Right ventricle myocardium superior (tissue), 1 donor: Measurements from ENCODE around the gene KRTCAP2. TPM values are rescaled to one million over a fixed set of nuclear protein-coding genes. Genes with fewer than 3 reads are reported as not detected.
A peak's percentile ranks its signal among the peaks of the same experiment; 100 is the strongest.
"Not testable (repeated sequence)": the region's sequence is repeated elsewhere in the genome, so short reads cannot be mapped to it uniquely, and the experiment has no call there.

Experiments used
- ATAC-seq: fragments of 200-7000 bp; cut with Tn5 transposase; one replicate; pipeline ENCODE4 v1.9.1; 2020; ENCODE audit warnings: mild to moderate bottlenecking; ENCODE audit not compliant: poor library complexity
- DNase-seq: peaks from one replicate; pipeline ENCODE4 v3.0.0-alpha.2; 2020
- intact Hi-C: fragments of 100-400 bp; cut with DNase I; formaldehyde crosslinking; loops from one replicate; pipeline ENCODE4 v1.11.2; 2022
- total RNA-seq: library from RNA; stranded (reverse); fragmentation: NEBNext Ultra II Directional; extraction: Animal tissue kit (Norgen Biotek cat#: 25700); gene quantifications from one replicate; pipeline ENCODE4 v1.2.1, GENCODE V29; 2021
- donor health status: DM: no; HTN: yes; CAD: no; lungs with severe emphysema.

KRTCAP2 gene
- total RNA-seq, 1 donor from 2014 or later, result 121 TPM

DNA sequence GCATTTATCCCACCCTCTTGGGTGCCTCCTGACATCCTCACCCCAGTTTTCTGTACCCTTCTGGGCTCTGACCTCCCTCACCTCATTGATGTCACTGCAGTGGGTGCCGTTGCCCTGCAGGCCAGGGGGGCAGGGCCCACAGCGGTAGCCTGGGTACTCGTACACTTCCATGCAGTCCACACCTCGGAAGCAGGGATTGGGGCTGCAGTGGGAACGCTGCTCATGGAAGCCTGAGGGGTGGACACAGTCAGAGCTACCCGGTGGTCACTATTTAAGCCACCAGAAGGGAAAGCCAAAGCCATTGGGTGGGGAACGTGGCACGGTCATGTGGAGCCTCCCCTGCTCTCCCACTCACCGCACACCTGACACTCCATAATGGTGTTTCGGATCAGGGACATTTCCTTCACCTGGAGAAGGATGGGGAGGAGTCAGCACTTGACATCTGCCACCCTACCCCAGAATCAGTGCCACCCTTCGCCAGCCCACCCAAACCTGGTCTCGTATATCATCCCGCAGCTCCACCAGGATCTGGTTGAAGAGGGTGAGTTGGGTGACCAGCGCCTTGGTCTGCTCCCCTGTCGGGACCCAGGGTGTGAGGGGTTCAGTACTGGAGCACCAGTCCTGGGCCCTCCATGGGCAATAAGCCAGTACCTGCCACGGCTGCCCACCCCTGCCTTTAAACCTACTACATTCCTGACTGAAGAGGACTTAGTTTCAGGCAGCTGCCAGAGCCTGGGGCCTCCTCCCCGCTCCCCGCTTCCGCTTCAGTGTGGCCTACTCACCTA, 29.8 kb upstream of the KRTCAP2 start:
- DNase-seq, result peak; percentile 23
- ATAC-seq, result no peak
- intact Hi-C loops, result no loop called here

DNA sequence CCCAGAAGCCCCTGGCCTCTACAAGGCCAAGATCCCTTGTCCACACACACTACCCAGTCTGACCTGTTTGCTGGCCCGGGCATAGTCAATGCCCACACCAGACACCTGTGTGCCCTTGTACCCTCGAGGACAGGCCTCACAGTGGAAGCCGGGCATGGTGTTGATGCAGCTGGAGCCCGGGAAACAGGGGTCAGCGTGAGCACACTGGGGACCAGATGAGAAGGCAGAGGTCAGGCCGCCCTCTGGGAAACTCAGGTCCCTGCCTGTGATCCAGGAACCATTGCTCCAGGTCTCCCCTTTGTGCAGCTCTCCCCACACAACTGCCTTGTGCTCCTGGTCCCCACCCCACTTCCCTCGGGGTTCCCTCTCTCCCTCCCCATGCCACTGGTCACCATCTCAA, 29.1 kb upstream of the KRTCAP2 start:
- no peak for DNase-seq
- intact Hi-C loops, result no loop called here
- no peak for ATAC-seq

DNA sequence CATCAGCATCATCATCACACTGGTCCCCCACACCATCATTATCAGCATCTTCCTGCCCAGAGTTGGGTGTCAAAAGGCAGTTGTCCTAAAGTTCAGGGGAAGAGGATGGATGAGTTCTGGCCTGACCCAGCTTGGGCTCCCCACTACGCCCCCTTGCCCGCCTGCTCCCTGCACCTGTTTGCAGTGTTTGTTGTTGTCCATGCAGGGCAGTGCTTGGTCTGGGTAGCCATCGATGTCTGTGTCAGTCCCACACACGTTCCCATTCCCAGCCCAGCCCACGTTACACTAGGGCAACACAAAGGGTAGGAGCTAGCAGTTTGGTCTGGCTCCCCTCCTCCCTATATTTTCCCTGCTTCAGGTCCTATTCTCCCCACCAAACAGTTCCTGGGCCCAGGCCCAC, 27.8 kb upstream of the KRTCAP2 start:
- ATAC-seq, result no peak
- DNase-seq, result no peak
- intact Hi-C loops, result no loop called here

DNA sequence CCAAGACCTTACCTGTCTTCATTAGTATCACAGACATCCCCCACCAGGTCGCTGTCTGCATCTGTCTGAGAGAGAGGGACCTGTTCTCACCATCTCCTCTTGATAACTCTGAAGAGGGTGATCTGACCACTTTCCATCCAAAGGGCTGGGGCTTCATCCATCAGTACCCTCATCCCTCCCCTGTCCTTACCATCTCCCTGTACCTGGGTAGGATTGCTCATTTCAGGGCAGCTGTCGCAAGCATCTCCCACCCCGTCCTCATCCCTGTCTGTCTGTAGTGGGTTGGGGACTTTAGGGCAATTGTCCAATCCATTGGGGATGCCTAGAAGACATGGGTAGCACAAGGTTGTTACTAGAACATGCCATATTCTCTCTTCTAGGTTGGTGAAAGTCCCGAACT, 26.7 kb upstream of the KRTCAP2 start:
- DNase-seq (peak; percentile 26), ATAC-seq (no peak)
- intact Hi-C loops, result no loop called here

DNA sequence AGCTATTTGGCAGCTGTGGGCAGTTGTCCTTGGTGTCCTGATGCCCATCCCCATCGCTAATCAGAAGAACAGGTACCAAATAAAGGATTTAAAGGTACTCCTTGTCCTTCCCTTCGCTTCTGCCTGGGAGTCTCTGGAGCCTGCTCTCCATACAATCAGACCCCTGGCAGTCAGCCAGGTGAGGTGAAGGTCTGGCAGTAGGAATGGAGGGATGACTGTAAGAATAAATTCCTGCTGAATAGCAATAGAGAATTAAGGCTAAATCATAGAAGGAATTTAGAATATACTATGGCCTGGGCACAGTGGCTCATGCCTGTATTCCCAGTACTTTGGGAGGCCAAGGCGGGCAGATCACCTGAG, 25.4 kb upstream of the KRTCAP2 start:
- intact Hi-C loops, result no loop called here
- peak; percentile 31 for DNase-seq

DNA sequence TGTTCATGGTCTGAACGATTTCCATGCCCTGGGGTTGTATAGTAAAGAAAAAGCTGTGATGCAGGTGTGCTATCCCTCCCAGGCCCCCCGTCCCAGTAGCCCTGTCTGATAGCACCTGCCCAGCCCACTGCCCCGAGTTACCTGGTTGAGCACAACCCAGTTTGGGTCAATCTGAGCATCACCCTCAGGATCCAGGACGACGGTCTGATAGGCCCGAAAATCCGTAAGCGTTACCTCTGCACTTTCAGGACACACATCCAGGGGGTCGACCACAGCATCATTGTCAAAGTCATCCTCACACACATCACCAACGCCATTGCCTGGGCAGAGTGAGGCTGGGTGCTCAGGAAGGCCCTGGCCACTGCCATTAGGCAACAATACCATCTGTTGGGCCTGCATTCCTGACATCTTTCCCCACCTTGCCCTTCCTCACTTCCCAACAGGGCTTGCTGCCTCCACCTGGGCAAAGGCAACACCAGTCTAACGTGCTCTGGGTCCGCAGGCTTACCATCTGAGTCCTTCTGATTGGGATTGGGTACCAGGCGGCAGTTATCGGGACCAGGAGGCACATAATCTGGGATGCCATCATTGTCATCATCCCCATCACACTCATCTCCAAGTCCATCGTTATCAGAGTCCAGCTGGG, 24.9 kb upstream of the KRTCAP2 start:
- ATAC-seq (no peak), DNase-seq (peak; percentile 35)
- intact Hi-C loops, result no loop called here

More for the DNA sequence above, 25.4 kb upstream of the KRTCAP2 start:
- no peak for ATAC-seq

DNA sequence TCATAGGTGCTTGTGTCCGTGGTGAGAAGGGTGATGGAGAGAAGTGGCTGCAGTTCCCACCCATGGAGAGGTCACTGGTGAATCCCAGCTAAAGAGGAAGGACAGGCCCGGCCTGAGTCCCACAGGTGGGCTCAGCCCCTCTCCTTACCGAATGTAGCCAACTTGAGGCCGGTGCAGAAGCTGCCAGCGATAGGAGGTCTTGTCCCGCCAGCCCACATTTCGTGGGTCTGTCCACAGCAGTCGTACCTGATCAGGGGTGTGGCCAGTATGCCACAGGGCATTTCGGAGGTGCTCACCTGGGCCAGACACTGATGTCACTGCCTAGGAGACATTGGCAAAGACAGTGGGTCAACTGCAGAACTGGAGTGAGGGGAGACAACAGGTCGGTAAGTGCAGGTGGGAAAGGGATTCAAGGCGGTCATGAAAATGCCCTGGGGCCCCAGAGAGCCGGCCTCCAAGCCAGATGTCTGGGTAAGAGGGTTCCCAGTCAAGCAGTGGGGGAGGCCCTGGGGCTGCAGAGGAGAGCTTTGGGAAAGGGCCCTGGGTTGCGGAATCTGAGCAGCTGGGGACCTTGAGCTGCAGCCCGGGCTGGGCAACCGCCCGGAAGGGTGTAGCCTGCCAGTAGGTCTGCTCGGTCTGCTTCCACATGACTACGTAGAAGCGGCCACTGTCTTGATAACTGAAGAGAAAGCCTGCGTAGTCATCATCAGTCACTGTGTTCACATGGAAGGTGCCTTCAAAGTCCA, 24.0 kb upstream of the KRTCAP2 start:
- DNase-seq (peak; percentile 50), ATAC-seq (no peak)
- intact Hi-C loops, result no loop called here

DNA sequence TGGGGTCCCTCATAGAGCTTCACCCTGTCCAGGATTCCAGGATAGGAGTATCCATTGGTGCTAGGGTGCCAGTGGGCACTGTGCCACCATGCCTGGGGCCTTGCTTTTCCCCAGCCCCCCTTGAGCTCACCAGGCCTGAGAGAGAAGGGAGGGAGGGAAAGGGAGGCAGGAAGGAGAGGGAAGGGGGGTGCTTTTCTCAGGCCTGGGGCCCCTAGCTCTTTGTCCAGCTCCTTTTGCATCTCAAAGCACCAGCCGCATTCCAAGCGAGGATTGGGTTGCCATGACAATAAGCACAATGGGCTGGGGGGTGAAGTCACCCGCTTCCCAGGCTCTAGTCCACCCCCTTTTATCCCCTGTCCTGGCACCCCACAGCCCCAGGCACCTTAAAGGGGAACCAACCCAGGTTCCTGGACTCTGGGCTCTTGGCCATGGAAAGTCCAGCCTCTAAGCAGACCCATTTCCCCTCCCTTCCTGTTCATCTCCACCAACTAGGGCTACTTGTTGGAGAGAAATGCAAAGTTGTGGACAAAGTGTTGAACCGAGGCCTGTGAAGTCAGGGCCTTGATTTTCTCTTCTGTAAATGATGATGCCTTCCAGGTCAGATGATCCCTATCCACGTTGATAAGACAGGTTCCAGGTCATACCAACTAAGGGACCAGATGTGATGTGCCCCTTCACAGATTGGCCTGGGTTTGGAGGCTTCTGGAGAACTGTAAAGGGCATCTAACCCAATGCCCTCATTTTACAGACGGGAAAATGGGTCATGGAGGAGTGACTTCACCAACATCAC, 23.2 kb upstream of the KRTCAP2 start:
- intact Hi-C loops, result no loop called here
- DNase-seq (peak; percentile 40), ATAC-seq (no peak)

DNA sequence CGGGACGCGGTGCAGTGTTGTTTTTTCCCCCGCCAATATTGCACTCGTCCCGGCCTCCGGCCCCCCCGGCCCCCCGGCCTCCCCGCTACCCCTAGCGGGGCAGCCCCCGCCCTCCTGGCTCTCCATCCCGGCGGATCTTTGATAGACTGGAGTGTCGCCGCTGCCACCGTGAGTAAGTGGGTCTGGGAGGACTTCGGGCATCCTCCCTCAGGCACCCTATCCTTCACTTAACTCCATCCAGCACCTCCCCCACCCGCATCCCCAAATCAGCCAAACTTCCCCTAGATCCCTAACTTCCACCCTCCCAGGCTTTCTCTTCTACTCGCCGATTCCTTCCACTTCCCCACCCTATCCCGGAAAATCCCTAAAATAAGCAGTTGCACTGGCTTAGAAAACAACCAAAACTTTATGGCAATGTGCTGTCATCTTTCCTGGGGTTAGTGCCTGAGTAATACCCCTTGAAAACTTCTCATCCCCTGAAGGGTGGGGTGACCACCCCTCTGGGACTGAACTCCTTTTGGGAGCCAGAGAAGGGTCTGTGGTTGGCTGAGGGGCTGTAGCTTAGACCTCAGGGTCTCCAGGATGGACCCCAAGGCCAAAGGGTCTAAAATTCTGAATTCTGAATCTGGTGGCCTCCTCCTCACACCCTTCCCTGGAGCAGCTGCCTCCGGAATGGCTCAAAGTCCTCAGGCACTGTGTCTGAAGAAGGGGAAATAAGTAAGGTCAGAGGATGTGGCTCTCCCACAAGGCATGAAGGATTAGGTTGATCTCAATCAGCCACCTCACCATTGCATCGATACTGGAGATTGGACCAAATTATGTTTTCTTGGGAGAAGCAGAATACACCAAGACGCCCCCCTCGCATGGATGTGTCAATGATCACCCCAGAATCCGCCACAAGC, 22.3 kb upstream of the KRTCAP2 start:
- DNase-seq, result no peak

DNA sequence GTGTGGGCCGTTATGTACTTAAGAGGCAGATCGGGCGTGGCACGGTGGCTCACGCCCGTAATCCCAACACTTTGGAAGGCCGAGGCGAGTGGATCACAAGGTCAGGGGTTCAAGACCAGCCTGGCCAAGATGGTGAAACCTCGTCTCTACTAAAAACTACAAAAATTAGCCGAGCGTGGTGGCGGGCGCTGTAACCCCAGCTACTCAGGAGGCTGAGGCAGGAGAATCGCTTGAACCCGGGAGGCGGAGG, 20.8 kb upstream of the KRTCAP2 start:
- intact Hi-C loops, DNase-seq: not testable (repeated sequence)

More for the DNA sequence above, 22.3 kb upstream of the KRTCAP2 start:
- intact Hi-C loops, result no loop called here
- peak; percentile 0 for ATAC-seq

DNA sequence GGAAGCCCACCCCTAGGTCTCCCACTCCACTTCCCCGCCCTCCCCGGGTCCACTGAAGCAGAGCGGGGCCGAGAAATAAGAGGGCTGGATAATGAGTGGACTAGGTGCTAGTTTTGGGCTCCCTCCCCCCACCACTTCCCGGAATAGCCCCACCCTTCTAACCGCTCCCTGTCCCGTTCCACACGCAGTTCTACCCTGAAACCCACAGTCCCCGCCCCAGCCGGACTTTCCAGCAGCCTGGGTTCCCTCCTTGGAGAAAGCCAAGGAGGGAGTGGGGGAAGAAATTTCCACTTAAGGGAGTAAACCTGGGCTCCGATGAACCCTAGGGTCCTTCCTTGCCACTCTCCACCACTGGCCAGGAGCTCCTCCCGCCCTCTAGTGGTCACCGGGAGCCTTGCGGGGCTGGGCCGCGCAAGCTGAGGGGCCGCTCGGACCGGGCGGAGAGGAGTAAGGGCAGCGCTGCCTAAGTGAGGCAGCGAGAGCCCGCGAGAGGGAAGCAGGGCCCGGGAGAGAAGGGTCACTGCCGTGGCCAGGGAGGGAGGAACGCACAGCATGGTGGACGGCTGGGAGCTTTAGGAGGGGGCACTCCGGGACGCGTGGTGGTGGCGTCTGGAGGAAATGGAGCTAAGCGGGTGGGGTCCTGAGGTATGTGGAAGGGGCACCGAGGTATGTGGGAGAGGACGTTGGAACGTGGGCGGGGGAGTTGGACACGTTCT, 20.3 kb upstream of the KRTCAP2 start:
- intact Hi-C loops, result no loop called here
- peak; percentile 91 for DNase-seq
- ATAC-seq, result peak; percentile 87

More for the DNA sequence above, 20.8 kb upstream of the KRTCAP2 start:
- not testable (repeated sequence) for ATAC-seq

DNA sequence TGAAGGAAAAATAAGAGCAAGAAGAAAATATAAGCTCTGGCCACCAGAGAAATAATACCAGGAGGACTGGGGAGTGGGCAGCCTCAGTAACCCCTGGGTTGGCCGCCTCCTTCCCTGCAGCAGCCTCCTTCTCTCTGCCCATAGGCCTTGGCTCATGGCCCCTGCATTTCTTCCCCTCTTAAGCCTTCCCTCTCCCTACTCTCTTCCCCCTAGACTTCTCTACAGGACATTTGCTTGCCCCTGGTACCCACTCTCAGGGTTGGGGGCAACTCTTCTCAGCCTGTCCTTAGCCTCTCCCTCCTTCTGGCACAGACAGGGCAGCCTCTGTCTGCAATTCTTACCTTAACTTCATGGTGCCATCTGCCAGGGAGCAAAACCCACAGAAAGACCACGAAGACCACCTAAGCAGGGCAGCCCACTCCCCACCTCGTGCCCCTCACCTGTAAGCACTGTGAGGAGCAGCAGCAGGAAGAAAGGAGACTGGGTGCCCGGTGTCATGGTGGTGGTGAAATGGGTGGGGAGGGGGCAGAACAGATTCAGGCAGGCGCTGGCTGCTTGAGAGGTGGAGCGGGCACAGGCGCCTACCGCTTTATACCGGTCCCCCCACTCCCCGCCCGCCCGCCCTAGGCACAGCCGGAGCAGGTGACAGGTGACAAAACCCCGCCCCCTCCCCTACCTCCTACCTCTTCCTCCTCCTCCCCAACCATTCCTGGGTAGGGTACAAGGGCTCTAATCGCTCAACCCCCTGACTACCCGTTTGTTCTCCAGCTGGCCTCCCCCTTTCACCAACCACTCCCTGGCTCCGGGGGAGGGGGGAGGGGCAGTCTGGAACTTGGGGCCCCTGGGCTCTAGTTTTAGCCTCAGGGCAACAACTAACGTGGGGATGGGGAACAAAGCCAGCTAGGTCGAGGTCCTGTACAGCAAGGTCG, 19.5 kb upstream of the KRTCAP2 start:
- intact Hi-C loops, result no loop called here
- DNase-seq (no peak), ATAC-seq (peak; percentile 0)

DNA sequence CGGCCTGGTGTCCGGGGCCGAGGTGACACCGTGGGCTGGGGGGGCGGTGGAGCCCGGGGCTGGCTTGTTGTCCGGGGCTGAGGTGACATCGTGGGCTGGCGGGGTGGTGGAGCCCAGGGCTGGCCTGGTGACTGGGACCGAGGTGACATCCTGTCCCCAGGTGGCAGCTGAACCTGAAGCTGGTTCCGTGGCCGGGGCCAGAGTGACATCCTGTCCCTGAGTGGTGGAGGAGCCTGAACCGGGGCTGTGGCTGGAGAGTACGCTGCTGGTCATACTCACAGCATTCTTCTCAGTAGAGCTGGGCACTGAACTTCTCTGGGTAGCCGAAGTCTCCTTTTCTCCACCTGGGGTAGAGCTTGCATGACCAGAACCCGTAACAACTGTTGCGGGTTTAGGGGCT, 18.8 kb upstream of the KRTCAP2 start:
- intact Hi-C loops, result no loop called here
- ATAC-seq (no peak), DNase-seq (peak; percentile 40)

DNA sequence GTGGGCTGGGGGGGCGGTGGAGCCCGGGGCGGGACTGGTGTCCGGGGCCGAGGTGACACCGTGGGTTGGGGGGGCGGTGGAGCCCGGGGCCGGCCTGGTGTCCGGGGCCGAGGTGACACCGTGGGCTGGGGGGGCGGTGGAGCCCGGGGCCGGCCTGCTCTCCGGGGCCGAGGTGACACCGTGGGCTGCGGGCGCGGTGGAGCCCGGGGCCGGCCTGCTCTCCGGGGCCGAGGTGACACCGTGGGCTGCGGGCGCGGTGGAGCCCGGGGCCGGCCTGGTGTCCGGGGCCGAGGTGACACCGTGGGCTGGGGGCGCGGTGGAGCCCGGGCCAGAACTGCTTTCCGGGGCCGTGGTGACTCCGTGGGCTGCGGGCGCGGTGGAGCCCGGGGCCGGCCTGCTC, 16.8 kb upstream of the KRTCAP2 start:
- ATAC-seq, DNase-seq, intact Hi-C loops: not testable (repeated sequence)

DNA sequence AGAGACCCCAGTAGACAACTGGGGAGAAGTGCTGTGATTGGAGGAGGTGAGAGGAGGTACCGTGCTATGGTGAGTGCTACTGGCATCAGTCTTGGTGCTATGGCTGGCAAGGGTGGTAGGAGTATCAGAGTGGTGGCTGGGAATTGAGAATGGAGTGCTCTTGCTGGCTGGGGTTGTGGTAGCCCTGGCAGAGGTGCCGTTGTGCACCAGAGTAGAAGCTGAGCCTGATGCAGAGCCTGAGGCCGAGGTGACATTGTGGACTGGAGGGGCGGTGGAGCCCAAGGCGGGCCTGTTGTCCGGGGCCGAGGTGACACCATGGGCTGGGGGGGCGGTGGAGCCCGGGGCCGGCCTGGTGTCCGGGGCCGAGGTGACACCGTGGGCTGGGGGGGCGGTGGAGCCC, 15.2 kb upstream of the KRTCAP2 start:
- ATAC-seq, result no peak
- peak; percentile 17 for DNase-seq
- intact Hi-C loops, result no loop called here

DNA sequence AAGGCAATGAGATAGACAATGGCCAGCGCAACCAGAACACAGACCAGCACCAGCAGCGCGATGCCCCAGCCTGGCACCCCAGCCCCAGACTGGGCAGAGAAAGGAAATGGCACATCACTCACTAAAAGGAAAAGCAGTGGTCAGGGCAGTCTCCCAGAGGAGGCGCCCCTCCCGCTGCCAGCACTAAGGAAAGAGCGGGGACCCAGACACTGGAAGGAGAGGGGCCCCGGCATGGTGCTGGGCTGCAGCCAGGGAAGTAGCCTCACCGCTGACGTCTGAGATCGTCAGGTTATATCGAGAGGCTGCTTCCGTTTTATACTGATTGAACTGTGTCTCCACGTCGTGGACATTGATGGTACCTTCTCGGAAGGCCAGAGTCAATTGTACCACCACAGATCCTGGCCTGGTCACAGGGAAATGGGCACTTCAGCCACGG, 14.4 kb upstream of the KRTCAP2 start:
- intact Hi-C loops, result no loop called here
- DNase-seq (no peak), ATAC-seq (no peak)
